Activated CD8-positive, alpha-beta T cell treated with anti-CD3 and anti-CD28 coated beads for 36 hours (primary cell): ENCODE measurements around the gene SLC35C1. TPM values are rescaled to one million over a fixed set of nuclear protein-coding genes. Genes with fewer than 3 reads are reported as not detected.
"Not testable (repeated sequence)": the region's sequence is repeated elsewhere in the genome, so short reads cannot be mapped to it uniquely, and the experiment has no call there.

ENCODE experiments used
- ATAC-seq: fragments of 200-7000 bp; cut with Tn5 transposase; one replicate; pipeline ENCODE4 v1.10.0; 2021; ENCODE audit warnings: mild to moderate bottlenecking, moderate library complexity
- CTCF ChIA-PET: fragments of 350-600 bp; sonication (Branson Sonifier 250); formaldehyde crosslinking; loops from one replicate; lab custom pipeline; 2021; ENCODE audit warnings: antibody characterized with exemption; lab: Charles Lee
- POLR2A ChIA-PET: fragments of 350-600 bp; sonication (Branson Sonifier 250); formaldehyde crosslinking; loops from one replicate; lab custom pipeline; 2021; ENCODE audit warnings: antibody characterized with exemption; lab: Charles Lee
- DNase-seq: peaks from one replicate; pipeline ENCODE4 v3.0.0-alpha.2; 2020
- H3K27ac Mint-ChIP-seq: one replicate; pipeline ENCODE4 v1.8.0; 2021; ENCODE audit warnings: mild to moderate bottlenecking, mixed read lengths
- H3K27me3 Mint-ChIP-seq: one replicate; pipeline ENCODE4 v1.8.0; 2021; ENCODE audit warnings: mixed read lengths
- H3K36me3 Mint-ChIP-seq: one replicate; pipeline ENCODE4 v1.8.0; 2021; ENCODE audit warnings: low read depth, mixed read lengths
- H3K4me1 Mint-ChIP-seq: one replicate; pipeline ENCODE4 v1.8.0; 2021; ENCODE audit warnings: low read depth, mixed read lengths
- H3K4me3 Mint-ChIP-seq: one replicate; pipeline ENCODE4 v1.8.0; 2021; ENCODE audit warnings: mild to moderate bottlenecking, moderate library complexity, mixed read lengths
- H3K9me3 Mint-ChIP-seq: one replicate; pipeline ENCODE4 v1.8.0; 2021; ENCODE audit warnings: mixed read lengths
- CTCF ChIP-seq: fragments of 200-600 bp; IDR thresholded peaks from one replicate; pipeline ENCODE4 v1.8.0; 2022; ENCODE audit warnings: antibody characterized with exemption, mild to moderate bottlenecking
- intact Hi-C: fragments of 100-400 bp; cut with micrococcal nuclease; formaldehyde crosslinking; loops from one replicate; pipeline ENCODE4 v1.10.0; 2022
- total RNA-seq, 2 experiments: library from RNA; stranded (reverse); gene quantifications; one replicate each; pipeline ENCODE4 v1.2.3, GENCODE V29; 2021

Gene SLC35C1
- total RNA-seq, 2 experiments from 2014 or later: 9.3 to 9.4 TPM

- DNase-seq: no peak
- no peak overlapping the region for H3K4me3 Mint-ChIP-seq
- H3K9me3 Mint-ChIP-seq: no peaks in the 10 kb centered on the region
- ChIA-PET CTCF (interaction anchor here (1.2 kb wide), 1 partner anchor 24 kb away, joined by 6 read pairs; no protein-coding TSS in a partner anchor), POLR2A (no interaction called here)
- no peaks in the 10 kb centered on the region for H3K27me3 Mint-ChIP-seq
- no peak for TF ChIP-seq CTCF
- H3K27ac Mint-ChIP-seq: no peak overlapping the region
- intact Hi-C loops: no loop called here
- H3K36me3 Mint-ChIP-seq: no peaks in the 10 kb centered on the region
- peaks cover 3% of the 10 kb centered on the region for H3K4me1 Mint-ChIP-seq
- ATAC-seq: no peak
These were observed 14.1 kb downstream of the SLC35C1 start for GRCh38 chr11:45818961-45819605.

GRCh38 chr11:45820211-45820857, 15.4 kb downstream of the SLC35C1 start:
- POLR2A ChIA-PET: no interaction called here
- TF ChIP-seq CTCF: no peak
- intact Hi-C loops: no loop called here
- no peak for ATAC-seq
- H3K4me3 Mint-ChIP-seq: no peak overlapping the region
- peaks cover 3% of the 10 kb centered on the region for H3K4me1 Mint-ChIP-seq
- no peaks in the 10 kb centered on the region for H3K9me3 Mint-ChIP-seq
- no peak overlapping the region for H3K27ac Mint-ChIP-seq
- CTCF ChIA-PET: no interaction called here
- DNase-seq: no peak
- H3K36me3 Mint-ChIP-seq: no peaks in the 10 kb centered on the region
- no peaks in the 10 kb centered on the region for H3K27me3 Mint-ChIP-seq

- POLR2A ChIA-PET, H3K4me3 Mint-ChIP-seq, ATAC-seq, H3K9me3 Mint-ChIP-seq, intact Hi-C loops, CTCF ChIA-PET, H3K27ac Mint-ChIP-seq, H3K36me3 Mint-ChIP-seq, H3K4me1 Mint-ChIP-seq, H3K27me3 Mint-ChIP-seq, DNase-seq: not testable (repeated sequence)
These were observed 21.5 kb downstream of the SLC35C1 start for GRCh38 chr11:45826492-45826891.

GRCh38 chr11:45827123-45827522, 22.2 kb downstream of the SLC35C1 start:
- CTCF ChIA-PET: no interaction called here
- ATAC-seq: no peak

GRCh38 chr11:45828996-45829395, 24.0 kb downstream of the SLC35C1 start:
- no peak for TF ChIP-seq CTCF
- intact Hi-C loops: no loop called here

More at GRCh38 chr11:45827123-45827522, 22.2 kb downstream of the SLC35C1 start:
- Mint-ChIP-seq H3K27ac (no peak overlapping the region), H3K27me3 (peaks cover 9% of the 10 kb centered on the region), H3K9me3 (no peaks in the 10 kb centered on the region), H3K4me3 (no peak overlapping the region), H3K4me1 (peaks cover 3% of the 10 kb centered on the region), H3K36me3 (no peaks in the 10 kb centered on the region)
- no peak for TF ChIP-seq CTCF
- POLR2A ChIA-PET: no interaction called here
- intact Hi-C loops: no loop called here
- no peak for DNase-seq

More at GRCh38 chr11:45828996-45829395, 24.0 kb downstream of the SLC35C1 start:
- H3K9me3 Mint-ChIP-seq: no peaks in the 10 kb centered on the region
- peaks cover 4% of the 10 kb centered on the region for H3K4me1 Mint-ChIP-seq
- no peak for ATAC-seq
- no peaks in the 10 kb centered on the region for H3K36me3 Mint-ChIP-seq
- H3K4me3 Mint-ChIP-seq: no peak overlapping the region
- no peak overlapping the region for H3K27ac Mint-ChIP-seq
- H3K27me3 Mint-ChIP-seq: peaks cover 10% of the 10 kb centered on the region
- DNase-seq: no peak
- POLR2A ChIA-PET: no interaction called here
- CTCF ChIA-PET: interaction anchor here (1.3 to 3.3 kb wide), 2 partner anchors 14 to 57 kb away, joined by 4 to 17 read pairs; no protein-coding TSS in a partner anchor
